SJSA1 (cell line): ENCODE measurements around the gene C12orf56. TPM values are rescaled to one million over a fixed set of nuclear protein-coding genes. Genes with fewer than 3 reads are reported as not detected.

Experiments used
- DNase-seq, 2 experiments: peaks; one replicate each; pipeline ENCODE4 v3.0.0-alpha.2; 2015 to 2020; ENCODE audit warnings: low spot score in 2 of 2, low read depth in 1 of 2
- H3K27ac ChIP-seq: fragments of 250-450 bp; sonication (Bioruptor Pico); 2 replicates; pipeline ENCODE4 v1.5.1; 2020; ENCODE audit warnings: mild to moderate bottlenecking, moderate library complexity
- H3K27me3 ChIP-seq: fragments of 250-450 bp; sonication (Bioruptor Pico); replicated peaks from 2 replicates; pipeline ENCODE4 v1.5.1; 2020; ENCODE audit warnings: mild to moderate bottlenecking, moderate library complexity
- H3K36me3 ChIP-seq: fragments of 250-450 bp; sonication (Bioruptor Pico); 2 replicates; pipeline ENCODE4 v1.5.1; 2020; ENCODE audit warnings: mild to moderate bottlenecking
- H3K4me1 ChIP-seq: fragments of 250-450 bp; sonication (Bioruptor Pico); replicated peaks from 2 replicates; pipeline ENCODE4 v1.6.1; 2021; ENCODE audit warnings: mild to moderate bottlenecking
- H3K4me3 ChIP-seq: fragments of 250-450 bp; sonication (Bioruptor Pico); 2 replicates; pipeline ENCODE4 v1.5.1; 2020; ENCODE audit warnings: mild to moderate bottlenecking
- H3K9me3 ChIP-seq: fragments of 250-450 bp; sonication (Bioruptor Pico); replicated peaks from 2 replicates; pipeline ENCODE4 v1.5.1; 2020; ENCODE audit warnings: mild to moderate bottlenecking
- total RNA-seq: library from RNA; depleted of rRNA; stranded (reverse); fragments of >200 nt; shearing (Covaris generic); gene quantifications from 2 replicates; pipeline ENCODE4 v1.2.3, GENCODE V29; 2014

C12orf56 gene
- total RNA-seq, 1 experiment from 2014 or later: not detected

- no peak overlapping the region for H3K4me3 ChIP-seq
- no peak for DNase-seq
- H3K27ac ChIP-seq: no peak overlapping the region
- H3K9me3 ChIP-seq: no peaks in the 10 kb centered on the region
- no peaks in the 10 kb centered on the region for H3K36me3 ChIP-seq
- no peaks in the 10 kb centered on the region for H3K4me1 ChIP-seq
- H3K27me3 ChIP-seq: peaks cover 4% of the 10 kb centered on the region; the same call in 1 of the 2 replicates
Measured at GRCh38 chr12:64268409-64268808, 122.1 kb downstream of the C12orf56 start.

GRCh38 chr12:64265839-64266238 is 124.7 kb downstream of the C12orf56 start:
- Histone ChIP-seq H3K4me1 (no peaks in the 10 kb centered on the region), H3K36me3 (no peaks in the 10 kb centered on the region), H3K4me3 (no peak overlapping the region)

GRCh38 chr12:64261813-64262212 is 128.7 kb downstream of the C12orf56 start:
- H3K36me3 ChIP-seq: no peaks in the 10 kb centered on the region
- no peak overlapping the region for H3K4me3 ChIP-seq
- H3K27me3 ChIP-seq: no peaks in the 10 kb centered on the region
- no peak for DNase-seq
- H3K4me1 ChIP-seq: no peaks in the 10 kb centered on the region
- H3K27ac ChIP-seq: no peak overlapping the region
- H3K9me3 ChIP-seq: no peaks in the 10 kb centered on the region

More at GRCh38 chr12:64265839-64266238, 124.7 kb downstream of the C12orf56 start:
- Histone ChIP-seq H3K27ac (no peak overlapping the region), H3K9me3 (no peaks in the 10 kb centered on the region), H3K27me3 (peaks cover 4% of the 10 kb centered on the region; the same call in 1 of the 2 replicates)
- no peak for DNase-seq

GRCh38 chr12:64258576-64258975 is 132.0 kb downstream of the C12orf56 start:
- Histone ChIP-seq H3K9me3 (no peaks in the 10 kb centered on the region), H3K27me3 (no peaks in the 10 kb centered on the region), H3K36me3 (no peaks in the 10 kb centered on the region), H3K4me3 (no peak overlapping the region), H3K27ac (no peak overlapping the region), H3K4me1 (no peaks in the 10 kb centered on the region)
- DNase-seq: no peak

GRCh38 chr12:64256166-64256800 is 134.3 kb downstream of the C12orf56 start:
- Histone ChIP-seq H3K4me3 (no peak overlapping the region), H3K27ac (no peak overlapping the region), H3K36me3 (no peaks in the 10 kb centered on the region), H3K27me3 (no peaks in the 10 kb centered on the region), H3K9me3 (no peaks in the 10 kb centered on the region), H3K4me1 (no peaks in the 10 kb centered on the region)
- DNase-seq: peak in 1 of 2 experiments; percentile 50

- Histone ChIP-seq H3K4me3 (no peak overlapping the region), H3K9me3 (no peaks in the 10 kb centered on the region), H3K27me3 (no peaks in the 10 kb centered on the region), H3K36me3 (no peaks in the 10 kb centered on the region), H3K27ac (no peak overlapping the region), H3K4me1 (no peaks in the 10 kb centered on the region)
- no peak for DNase-seq
Measured at GRCh38 chr12:64255249-64255648, 135.3 kb downstream of the C12orf56 start.

- no peaks in the 10 kb centered on the region for H3K9me3 ChIP-seq
- DNase-seq: no peak
- no peak overlapping the region for H3K4me3 ChIP-seq
- H3K4me1 ChIP-seq: no peaks in the 10 kb centered on the region
- H3K27ac ChIP-seq: no peak overlapping the region
- H3K27me3 ChIP-seq: no peaks in the 10 kb centered on the region
- no peaks in the 10 kb centered on the region for H3K36me3 ChIP-seq
Measured at GRCh38 chr12:64253356-64253755, 137.2 kb downstream of the C12orf56 start.

- no peak overlapping the region for H3K27ac ChIP-seq
- no peaks in the 10 kb centered on the region for H3K9me3 ChIP-seq
- no peaks in the 10 kb centered on the region for H3K4me1 ChIP-seq
- H3K4me3 ChIP-seq: no peak overlapping the region
- H3K27me3 ChIP-seq: no peaks in the 10 kb centered on the region
- no peak for DNase-seq
- H3K36me3 ChIP-seq: no peaks in the 10 kb centered on the region
Measured at GRCh38 chr12:64252681-64253080, 137.9 kb downstream of the C12orf56 start.

- no peaks in the 10 kb centered on the region for H3K9me3 ChIP-seq
- no peak overlapping the region for H3K4me3 ChIP-seq
- H3K36me3 ChIP-seq: no peaks in the 10 kb centered on the region
- H3K4me1 ChIP-seq: no peaks in the 10 kb centered on the region
- H3K27ac ChIP-seq: no peak overlapping the region
- no peak for DNase-seq
- H3K27me3 ChIP-seq: no peaks in the 10 kb centered on the region; the same call in 1 of the 2 replicates
Measured at GRCh38 chr12:64243809-64244208, 146.7 kb downstream of the C12orf56 start.

- Histone ChIP-seq H3K27me3 (no peaks in the 10 kb centered on the region; the same call in 1 of the 2 replicates), H3K9me3 (no peaks in the 10 kb centered on the region), H3K4me3 (no peak overlapping the region), H3K4me1 (no peaks in the 10 kb centered on the region), H3K36me3 (no peaks in the 10 kb centered on the region), H3K27ac (no peak overlapping the region)
- DNase-seq: no peak
Measured at GRCh38 chr12:64240781-64241180, 149.8 kb downstream of the C12orf56 start.

- H3K27me3 ChIP-seq: no peaks in the 10 kb centered on the region; the same call in 1 of the 2 replicates
- H3K4me3 ChIP-seq: no peak overlapping the region
- DNase-seq: no peak
Measured at GRCh38 chr12:64237382-64237781, 153.2 kb downstream of the C12orf56 start.

GRCh38 chr12:64236549-64236948 is 154.0 kb downstream of the C12orf56 start:
- Histone ChIP-seq H3K4me1 (no peaks in the 10 kb centered on the region), H3K27me3 (no peaks in the 10 kb centered on the region; the same call in 1 of the 2 replicates), H3K27ac (no peak overlapping the region), H3K9me3 (no peaks in the 10 kb centered on the region), H3K4me3 (no peak overlapping the region), H3K36me3 (no peaks in the 10 kb centered on the region)
- DNase-seq: no peak

More at GRCh38 chr12:64237382-64237781, 153.2 kb downstream of the C12orf56 start:
- no peaks in the 10 kb centered on the region for H3K9me3 ChIP-seq
- H3K36me3 ChIP-seq: no peaks in the 10 kb centered on the region
- no peaks in the 10 kb centered on the region for H3K4me1 ChIP-seq
- no peak overlapping the region for H3K27ac ChIP-seq

GRCh38 chr12:64232196-64232595 is 158.4 kb downstream of the C12orf56 start:
- no peak overlapping the region for H3K27ac ChIP-seq
- no peak overlapping the region for H3K4me3 ChIP-seq
- no peaks in the 10 kb centered on the region for H3K4me1 ChIP-seq
- DNase-seq: no peak
- no peaks in the 10 kb centered on the region for H3K9me3 ChIP-seq
- H3K36me3 ChIP-seq: no peaks in the 10 kb centered on the region
- H3K27me3 ChIP-seq: no peaks in the 10 kb centered on the region

- Histone ChIP-seq H3K36me3 (no peaks in the 10 kb centered on the region), H3K4me3 (no peak overlapping the region), H3K27ac (no peak overlapping the region), H3K9me3 (no peaks in the 10 kb centered on the region), H3K27me3 (no peaks in the 10 kb centered on the region), H3K4me1 (no peaks in the 10 kb centered on the region)
- DNase-seq: no peak
Measured at GRCh38 chr12:64229796-64230195, 160.8 kb downstream of the C12orf56 start.

GRCh38 chr12:64229240-64229639 is 161.3 kb downstream of the C12orf56 start:
- H3K36me3 ChIP-seq: no peaks in the 10 kb centered on the region
- H3K4me3 ChIP-seq: no peak overlapping the region

More at GRCh38 chr12:64229240-64229639, 161.3 kb downstream of the C12orf56 start:
- Histone ChIP-seq H3K27ac (no peak overlapping the region), H3K4me1 (no peaks in the 10 kb centered on the region), H3K27me3 (no peaks in the 10 kb centered on the region), H3K9me3 (no peaks in the 10 kb centered on the region)
- DNase-seq: no peak
